A549 (cell line): ENCODE data around the gene NFASC.

Experiments used
- CEBPB ChIP-seq, 2 experiments: fragments of >200 bp in 1 of 2; sonication (Bioruptor Twin) in 1 of 2; formaldehyde crosslinking in 1 of 2; IDR thresholded peaks; 2 replicates each; pipeline ENCODE4 v1.6.1; 2012 to 2016
- CHD2 ChIP-seq: fragments of 150-350 bp; IDR thresholded peaks from 2 replicates; pipeline ENCODE4 v1.6.1; 2014; ENCODE audit warnings: low read length; ENCODE audit not compliant: partially characterized antibody
- EP300 ChIP-seq, 2 experiments: fragments of >200 bp; sonication (Bioruptor Twin); formaldehyde crosslinking; IDR thresholded peaks; 2 replicates in 1 of 2; 3 replicates in 1 of 2; pipeline ENCODE4 v1.6.1; 2016 to 2017
- HOXB13 ChIP-seq: fragments of 250-450 bp; sonication (Bioruptor Pico); IDR thresholded peaks from 2 replicates; pipeline ENCODE4 v1.5.0; 2020; ENCODE audit warnings: low read depth, mild to moderate bottlenecking, moderate library complexity
- MAFK ChIP-seq: fragments of 450-650 bp; IDR thresholded peaks from 2 replicates; pipeline ENCODE4 v1.6.1; 2014; ENCODE audit not compliant: partially characterized antibody
- MAX ChIP-seq: IDR thresholded peaks from 2 replicates; pipeline ENCODE4 v1.6.1; 2012
- MYC ChIP-seq: IDR thresholded peaks from 2 replicates; pipeline ENCODE4 v1.6.1; 2012; ENCODE audit warnings: mild to moderate bottlenecking, inconsistent platforms, low read length, improper control_type of control experiment, borderline replicate concordance
- POLR2A ChIP-seq: IDR thresholded peaks from 2 replicates; pipeline ENCODE4 v1.6.1; 2012; ENCODE audit warnings: mild to moderate bottlenecking, low read length
- RAD21 ChIP-seq, 2 experiments: fragments of >200 bp in 1 of 2; sonication (Bioruptor Twin) in 1 of 2; formaldehyde crosslinking in 1 of 2; IDR thresholded peaks in 1 of 2; conservative IDR thresholded peaks in 1 of 2; 2 replicates in 1 of 2; 3 replicates in 1 of 2; pipeline ENCODE4 v1.6.1; 2012 to 2018; ENCODE audit warnings: inconsistent platforms in 1 of 2
- RNF2 ChIP-seq: fragments of 200-600 bp; sonication (generic); IDR thresholded peaks from 2 replicates; pipeline ENCODE4 v1.6.1; 2016; ENCODE audit warnings: low read depth, mild to moderate bottlenecking, antibody characterized with exemption, moderate library complexity, borderline replicate concordance
- TF ChIP-seq, protein P1 (sequence below): fragments of >200 bp; sonication (Bioruptor Twin); formaldehyde crosslinking; IDR thresholded peaks from 3 replicates; pipeline ENCODE4 v1.5.1; 2016
- TF ChIP-seq, protein P2 (sequence below): fragments of 250-450 bp; sonication (Bioruptor Pico); IDR thresholded peaks from 2 replicates; pipeline ENCODE4 v1.5.0; 2021; ENCODE audit warnings: mild to moderate bottlenecking, moderate library complexity, borderline replicate concordance

DNA sequence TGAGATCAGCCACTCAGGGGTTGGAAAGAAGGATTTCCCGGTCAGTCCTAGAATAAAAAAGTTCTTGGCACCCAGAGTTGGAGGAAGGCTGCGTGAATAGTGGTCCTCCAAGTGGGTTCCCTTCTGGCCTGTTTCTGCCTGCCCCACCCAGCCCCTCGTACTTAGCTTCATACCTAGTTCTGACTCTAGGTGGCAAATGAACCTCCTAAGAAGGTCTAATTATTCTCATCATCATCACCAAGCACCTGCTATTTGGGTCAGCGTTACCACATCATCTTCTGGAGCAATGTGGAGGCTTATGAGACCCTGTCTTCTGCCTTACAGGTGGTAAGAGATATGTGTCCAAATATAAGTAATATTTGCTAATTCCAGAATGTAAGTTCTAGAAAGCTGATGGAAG, 35.9 kb upstream of the NFASC start:
- TF ChIP-seq, protein P1, sequence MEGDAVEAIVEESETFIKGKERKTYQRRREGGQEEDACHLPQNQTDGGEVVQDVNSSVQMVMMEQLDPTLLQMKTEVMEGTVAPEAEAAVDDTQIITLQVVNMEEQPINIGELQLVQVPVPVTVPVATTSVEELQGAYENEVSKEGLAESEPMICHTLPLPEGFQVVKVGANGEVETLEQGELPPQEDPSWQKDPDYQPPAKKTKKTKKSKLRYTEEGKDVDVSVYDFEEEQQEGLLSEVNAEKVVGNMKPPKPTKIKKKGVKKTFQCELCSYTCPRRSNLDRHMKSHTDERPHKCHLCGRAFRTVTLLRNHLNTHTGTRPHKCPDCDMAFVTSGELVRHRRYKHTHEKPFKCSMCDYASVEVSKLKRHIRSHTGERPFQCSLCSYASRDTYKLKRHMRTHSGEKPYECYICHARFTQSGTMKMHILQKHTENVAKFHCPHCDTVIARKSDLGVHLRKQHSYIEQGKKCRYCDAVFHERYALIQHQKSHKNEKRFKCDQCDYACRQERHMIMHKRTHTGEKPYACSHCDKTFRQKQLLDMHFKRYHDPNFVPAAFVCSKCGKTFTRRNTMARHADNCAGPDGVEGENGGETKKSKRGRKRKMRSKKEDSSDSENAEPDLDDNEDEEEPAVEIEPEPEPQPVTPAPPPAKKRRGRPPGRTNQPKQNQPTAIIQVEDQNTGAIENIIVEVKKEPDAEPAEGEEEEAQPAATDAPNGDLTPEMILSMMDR = no peak
- TF ChIP-seq MAX = no peak
- TF ChIP-seq CEBPB (IDR thresholded peaks at IDR 0.05) = no peak
- TF ChIP-seq RNF2 = no peak
- TF ChIP-seq, protein P2, sequence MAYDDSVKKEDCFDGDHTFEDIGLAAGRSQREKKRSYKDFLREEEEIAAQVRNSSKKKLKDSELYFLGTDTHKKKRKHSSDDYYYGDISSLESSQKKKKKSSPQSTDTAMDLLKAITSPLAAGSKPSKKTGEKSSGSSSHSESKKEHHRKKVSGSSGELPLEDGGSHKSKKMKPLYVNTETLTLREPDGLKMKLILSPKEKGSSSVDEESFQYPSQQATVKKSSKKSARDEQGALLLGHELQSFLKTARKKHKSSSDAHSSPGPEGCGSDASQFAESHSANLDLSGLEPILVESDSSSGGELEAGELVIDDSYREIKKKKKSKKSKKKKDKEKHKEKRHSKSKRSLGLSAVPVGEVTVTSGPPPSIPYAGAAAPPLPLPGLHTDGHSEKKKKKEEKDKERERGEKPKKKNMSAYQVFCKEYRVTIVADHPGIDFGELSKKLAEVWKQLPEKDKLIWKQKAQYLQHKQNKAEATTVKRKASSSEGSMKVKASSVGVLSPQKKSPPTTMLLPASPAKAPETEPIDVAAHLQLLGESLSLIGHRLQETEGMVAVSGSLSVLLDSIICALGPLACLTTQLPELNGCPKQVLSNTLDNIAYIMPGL (CRISPR knock-in tag) = no peak
- no peak for TF ChIP-seq HOXB13 (CRISPR knock-in tag)
- TF ChIP-seq EP300 (IDR thresholded peaks at IDR 0.05) = no peak
- TF ChIP-seq POLR2A = no peak
- no peak for TF ChIP-seq MAFK
- no peak for TF ChIP-seq CHD2
- TF ChIP-seq MYC = no peak
- TF ChIP-seq RAD21 (conservative IDR thresholded peaks at IDR 0.05 in 1 of 2, IDR thresholded peaks at IDR 0.05 in 1 of 2) = no peak
